Keratinocyte (primary cell): Measurements from ENCODE around the gene FGGY. TPM values are rescaled to one million over a fixed set of nuclear protein-coding genes. Genes with fewer than 3 reads are reported as not detected.

Experiments used
- DNase-seq: peaks from one replicate; pipeline ENCODE4 v3.0.0-alpha.2; 2011; ENCODE audit warnings: low read depth, missing footprints, low spot score
- FAIRE-seq: peaks from 2 replicates; lab custom pipeline; 2011; peaks lifted over from hg19 to GRCh38; lab: Jason Lieb, UNC
- H2AFZ ChIP-seq: 2 replicates; pipeline ENCODE4 v1.6.0; 2012; ENCODE audit warnings: low read length, control low read depth, inconsistent platforms; ENCODE audit not compliant: control insufficient read depth
- H3K27ac ChIP-seq: 2 replicates; pipeline ENCODE4 v1.5.1; 2011; ENCODE audit warnings: low read length; ENCODE audit not compliant: control insufficient read depth, insufficient read depth
- H3K27me3 ChIP-seq: 3 replicates; pipeline ENCODE4 v1.6.0; 2011; ENCODE audit warnings: low read length; ENCODE audit not compliant: control insufficient read depth, insufficient read depth; ENCODE audit errors: extremely low read depth
- H3K36me3 ChIP-seq, 2 experiments: 2 replicates in 1 of 2; 3 replicates in 1 of 2; pipeline ENCODE4 v1.5.1; 2011; ENCODE audit warnings: low read length in 2 of 2, mild to moderate bottlenecking in 1 of 2; ENCODE audit not compliant: control insufficient read depth in 2 of 2, insufficient read depth in 2 of 2; ENCODE audit errors: extremely low read depth in 1 of 2
- H3K4me1 ChIP-seq: 3 replicates; pipeline ENCODE4 v1.5.1; 2011; ENCODE audit warnings: low read length; ENCODE audit not compliant: control insufficient read depth, insufficient read depth; ENCODE audit errors: extremely low read depth
- H3K4me2 ChIP-seq: 3 replicates; pipeline ENCODE4 v1.6.0; 2011; ENCODE audit warnings: low read depth, low read length; ENCODE audit not compliant: control insufficient read depth, insufficient read depth; ENCODE audit errors: extremely low read depth
- H3K4me3 ChIP-seq, 3 experiments: fragments of 200-600 bp in 1 of 3; sonication (generic) in 1 of 3; 2 replicates in 2 of 3; 3 replicates in 1 of 3; pipeline ENCODE4 v1.5.1; 2011 to 2016; ENCODE audit warnings: low read length in 3 of 3, mild to moderate bottlenecking in 3 of 3, control low read depth in 2 of 3, inconsistent platforms in 1 of 3, low read depth in 1 of 3, mixed read lengths in 1 of 3, mixed run types in 1 of 3, moderate library complexity in 1 of 3; ENCODE audit not compliant: control insufficient read depth in 2 of 3, insufficient read depth in 2 of 3; ENCODE audit errors: extremely low read depth in 1 of 3
- H3K79me2 ChIP-seq: 2 replicates; pipeline ENCODE4 v1.6.0; 2012; ENCODE audit warnings: low read length; ENCODE audit not compliant: control insufficient read depth, insufficient read depth
- H3K9ac ChIP-seq: 3 replicates; pipeline ENCODE4 v1.6.0; 2011; ENCODE audit warnings: low read length; ENCODE audit not compliant: control insufficient read depth, insufficient read depth; ENCODE audit errors: extremely low read depth
- H3K9me1 ChIP-seq: 3 replicates; pipeline ENCODE4 v1.6.0; 2011; ENCODE audit warnings: low read length; ENCODE audit not compliant: control insufficient read depth, insufficient read depth; ENCODE audit errors: extremely low read depth
- H3K9me3 ChIP-seq: 2 replicates; pipeline ENCODE4 v1.5.1; 2012; ENCODE audit warnings: low read depth, low read length; ENCODE audit not compliant: control insufficient read depth
- H4K20me1 ChIP-seq: 3 replicates; pipeline ENCODE4 v1.6.0; 2011; ENCODE audit warnings: low read length; ENCODE audit not compliant: control insufficient read depth, insufficient read depth; ENCODE audit errors: extremely low read depth
- EZH2 ChIP-seq: IDR thresholded peaks from one replicate; pipeline ENCODE4 v1.6.1; 2012; ENCODE audit warnings: inconsistent platforms, mild to moderate bottlenecking, low read length, moderate library complexity
- dilution Hi-C: fragments of 300-500 bp; cut with MboI; formaldehyde crosslinking; loops from one replicate; pipeline ENCODE4 v1.7.0; 2020; ENCODE audit warnings: low sequenced_read_pairs; ENCODE audit not compliant: extremely low pct_ligation_motif_present
- polyA plus RNA-seq, 5 experiments: library from polyadenylated mRNA; depleted of rRNA in 3 of 5; stranded (reverse) in 3 of 5; stranded (forward) in 1 of 5; unstranded in 1 of 5; fragments of >200 nt; gene quantifications; 1 replicate in 1 of 5; 2 replicates in 3 of 5; 3 replicates in 1 of 5; pipeline versions ENCODE4 v1.2.1 to v1.2.3, GENCODE V29; 2011 to 2012; ENCODE audit warnings: missing spikeins in 2 of 5, low read depth in 1 of 5, low replicate concordance in 1 of 5
- TF ChIP-seq, protein P1 (sequence below), 3 experiments: IDR thresholded peaks in 1 of 3; conservative IDR thresholded peaks in 1 of 3; optimal IDR thresholded peaks in 1 of 3; 2 replicates in 2 of 3; 3 replicates in 1 of 3; pipeline versions ENCODE3 to v1.5.1; 2011; ENCODE audit warnings: low read length in 3 of 3, mild to moderate bottlenecking in 3 of 3, moderate library complexity in 2 of 3, control low read depth in 1 of 3, inconsistent platforms in 1 of 3; ENCODE audit not compliant: insufficient read depth in 2 of 3; ENCODE audit errors: extremely low read depth in 1 of 3

The FGGY gene
- polyA plus RNA-seq, 1 donor (not counting 4 experiments of a cell fraction or from before 2014, with no cell fraction given), result 16.6 TPM

DNA sequence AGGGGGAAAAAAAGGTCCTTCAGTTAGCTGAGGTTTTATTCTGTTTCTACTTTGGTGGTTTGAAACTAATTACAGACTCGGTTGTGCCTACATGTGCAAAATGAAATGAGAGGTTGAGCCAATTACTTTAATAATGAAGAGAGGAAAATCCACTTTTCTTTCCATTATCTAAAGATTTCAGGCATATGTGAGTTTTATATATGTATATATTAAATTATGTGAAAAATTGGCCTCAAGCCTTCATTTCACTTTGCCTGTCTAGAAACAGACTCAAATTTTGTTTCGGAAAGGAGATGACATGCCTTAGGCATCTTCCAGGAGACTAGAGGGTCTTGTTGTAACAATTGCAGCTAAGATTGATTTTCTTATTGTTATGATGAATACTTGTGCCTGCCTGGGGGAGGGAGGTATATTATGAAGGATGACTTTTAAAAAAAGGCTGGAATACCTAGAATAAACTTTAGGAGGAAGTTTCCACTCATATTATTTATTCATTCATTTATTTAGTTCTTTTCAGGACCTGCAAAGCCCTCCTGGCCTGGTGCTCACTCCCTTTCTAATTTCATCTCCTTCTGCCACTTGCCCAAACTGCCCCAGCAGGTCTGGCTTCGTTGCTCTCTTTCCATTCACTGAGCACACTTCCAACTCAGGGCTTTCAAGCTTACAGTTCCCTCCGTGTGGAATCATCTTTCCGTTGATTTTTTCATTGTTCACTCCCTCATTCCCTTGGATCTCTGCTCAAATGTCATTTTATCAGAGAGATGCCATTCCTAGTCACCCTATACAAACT is 423.6 kb downstream of the FGGY start:
- TF ChIP-seq, protein P1, sequence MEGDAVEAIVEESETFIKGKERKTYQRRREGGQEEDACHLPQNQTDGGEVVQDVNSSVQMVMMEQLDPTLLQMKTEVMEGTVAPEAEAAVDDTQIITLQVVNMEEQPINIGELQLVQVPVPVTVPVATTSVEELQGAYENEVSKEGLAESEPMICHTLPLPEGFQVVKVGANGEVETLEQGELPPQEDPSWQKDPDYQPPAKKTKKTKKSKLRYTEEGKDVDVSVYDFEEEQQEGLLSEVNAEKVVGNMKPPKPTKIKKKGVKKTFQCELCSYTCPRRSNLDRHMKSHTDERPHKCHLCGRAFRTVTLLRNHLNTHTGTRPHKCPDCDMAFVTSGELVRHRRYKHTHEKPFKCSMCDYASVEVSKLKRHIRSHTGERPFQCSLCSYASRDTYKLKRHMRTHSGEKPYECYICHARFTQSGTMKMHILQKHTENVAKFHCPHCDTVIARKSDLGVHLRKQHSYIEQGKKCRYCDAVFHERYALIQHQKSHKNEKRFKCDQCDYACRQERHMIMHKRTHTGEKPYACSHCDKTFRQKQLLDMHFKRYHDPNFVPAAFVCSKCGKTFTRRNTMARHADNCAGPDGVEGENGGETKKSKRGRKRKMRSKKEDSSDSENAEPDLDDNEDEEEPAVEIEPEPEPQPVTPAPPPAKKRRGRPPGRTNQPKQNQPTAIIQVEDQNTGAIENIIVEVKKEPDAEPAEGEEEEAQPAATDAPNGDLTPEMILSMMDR (optimal IDR thresholded peaks at IDR 0.05 in 1 of 3, IDR thresholded peaks at IDR 0.05 in 1 of 3, conservative IDR thresholded peaks at IDR 0.05 in 1 of 3; ENCODE audit: extremely low read depth in 1 of 3, insufficient read depth in 2 of 3, low read length in 3 of 3), result no peak
- TF ChIP-seq EZH2, result no peak
- Histone ChIP-seq H3K79me2 (no peaks in the 10 kb centered on the region), H3K4me1 (no peaks in the 10 kb centered on the region), H3K36me3 (peaks cover 0 to 1% of the 10 kb centered on the region in 2 experiments), H3K9me3 (no peaks in the 10 kb centered on the region), H2AFZ (peak overlapping the region; percentile 38), H3K27ac (no peak overlapping the region), H4K20me1 (no peaks in the 10 kb centered on the region), H3K4me2 (no peak overlapping the region), H3K9me1 (no peaks in the 10 kb centered on the region), H3K4me3 (no peak overlapping the region), H3K27me3 (no peaks in the 10 kb centered on the region), H3K9ac (no peak overlapping the region)
- DNase-seq, result no peak
- dilution Hi-C loops, result no loop called here
- peak; percentile 43 for FAIRE-seq

DNA sequence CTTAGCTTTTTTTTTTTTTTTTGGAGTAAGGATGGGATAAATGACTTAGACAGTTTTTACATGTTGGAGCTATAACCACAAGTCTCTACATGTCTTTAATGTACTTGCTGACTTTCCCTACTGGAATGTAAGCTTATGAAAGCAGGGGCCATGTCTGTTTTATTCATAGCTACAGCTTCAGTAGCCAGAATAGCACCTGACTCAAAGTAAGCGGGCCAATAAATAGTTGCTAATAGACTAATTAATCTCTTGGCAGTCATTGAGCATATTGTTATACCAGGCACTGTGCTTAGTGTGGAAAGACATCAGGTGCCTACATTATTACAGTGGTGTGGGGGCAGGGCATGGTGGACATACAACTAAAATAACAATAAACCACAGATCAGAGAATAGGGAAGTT is 433.4 kb downstream of the FGGY start:
- H4K20me1 ChIP-seq, result no peaks in the 10 kb centered on the region
- no peak overlapping the region for H2AFZ ChIP-seq
- DNase-seq (peak; percentile 90), FAIRE-seq (no peak)
- TF ChIP-seq, protein P1 (optimal IDR thresholded peaks at IDR 0.05 in 1 of 3, IDR thresholded peaks at IDR 0.05 in 1 of 3, conservative IDR thresholded peaks at IDR 0.05 in 1 of 3; ENCODE audit: extremely low read depth in 1 of 3, insufficient read depth in 2 of 3, low read length in 3 of 3), result no peak
- TF ChIP-seq EZH2, result no peak
- peaks cover 0 to 1% of the 10 kb centered on the region in 2 experiments for H3K36me3 ChIP-seq
- dilution Hi-C loops, result no loop called here
- peaks cover 25% of the 10 kb centered on the region for H3K4me1 ChIP-seq
- no peaks in the 10 kb centered on the region for H3K79me2 ChIP-seq
- H3K4me3 ChIP-seq, result peak overlapping the region in 2 of 3 experiments; percentile 18 to 23
- no peaks in the 10 kb centered on the region for H3K9me3 ChIP-seq
- H3K27me3 ChIP-seq, result no peaks in the 10 kb centered on the region
- H3K4me2 ChIP-seq, result peak overlapping the region; percentile 67
- no peaks in the 10 kb centered on the region for H3K9me1 ChIP-seq
- peak overlapping the region; percentile 52 for H3K9ac ChIP-seq
- H3K27ac ChIP-seq, result peak overlapping the region; percentile 96
